ENCODE measurements around the gene ZNF148. TPM values are rescaled to one million over a fixed set of nuclear protein-coding genes. Genes with fewer than 3 reads are reported as not detected.
A peak's percentile ranks its signal among the peaks of the same experiment; 100 is the strongest.

The ZNF148 gene
- total RNA-seq, 2 experiments from 2014 or later, result 30.9 to 34.0 TPM

DNA sequence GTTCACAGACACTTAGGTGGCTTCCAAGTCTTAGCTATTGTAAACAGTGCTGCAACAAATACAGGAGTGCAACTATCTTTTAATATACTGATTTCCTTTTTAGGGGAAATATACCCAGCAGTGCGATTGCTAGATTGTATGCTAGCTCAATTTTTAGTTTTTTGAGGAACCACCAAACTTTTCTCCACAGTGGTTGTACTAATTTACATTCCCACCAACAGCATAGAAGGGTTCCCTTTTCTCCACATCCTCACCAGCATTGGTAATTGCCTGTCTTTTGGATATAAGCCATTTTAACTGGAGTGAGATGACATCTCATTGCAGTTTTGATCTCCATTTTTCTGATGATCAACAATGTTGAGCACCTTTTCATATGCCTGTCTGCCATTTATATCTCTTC, 58.9 kb downstream of the ZNF148 start:
- Mint-ChIP-seq H3K27me3 (no peaks in the 10 kb centered on the region), H3K27ac (peak overlapping the region; percentile 66), H3K9me3 (no peaks in the 10 kb centered on the region), H3K4me3 (no peak overlapping the region), H3K36me3 (ENCODE audit: low read depth) (peaks cover 60% of the 10 kb centered on the region), H3K4me1 (ENCODE audit: low read depth) (peaks cover 28% of the 10 kb centered on the region)
- ChIA-PET POLR2A (no interaction called here), CTCF (no interaction called here)
- H3K9me3 ChIP-seq (ENCODE audit: control insufficient read depth in 1 of 2, insufficient read depth in 1 of 2, low read length in 2 of 2), result no peaks in the 10 kb centered on the region
- TF ChIP-seq, protein P1, sequence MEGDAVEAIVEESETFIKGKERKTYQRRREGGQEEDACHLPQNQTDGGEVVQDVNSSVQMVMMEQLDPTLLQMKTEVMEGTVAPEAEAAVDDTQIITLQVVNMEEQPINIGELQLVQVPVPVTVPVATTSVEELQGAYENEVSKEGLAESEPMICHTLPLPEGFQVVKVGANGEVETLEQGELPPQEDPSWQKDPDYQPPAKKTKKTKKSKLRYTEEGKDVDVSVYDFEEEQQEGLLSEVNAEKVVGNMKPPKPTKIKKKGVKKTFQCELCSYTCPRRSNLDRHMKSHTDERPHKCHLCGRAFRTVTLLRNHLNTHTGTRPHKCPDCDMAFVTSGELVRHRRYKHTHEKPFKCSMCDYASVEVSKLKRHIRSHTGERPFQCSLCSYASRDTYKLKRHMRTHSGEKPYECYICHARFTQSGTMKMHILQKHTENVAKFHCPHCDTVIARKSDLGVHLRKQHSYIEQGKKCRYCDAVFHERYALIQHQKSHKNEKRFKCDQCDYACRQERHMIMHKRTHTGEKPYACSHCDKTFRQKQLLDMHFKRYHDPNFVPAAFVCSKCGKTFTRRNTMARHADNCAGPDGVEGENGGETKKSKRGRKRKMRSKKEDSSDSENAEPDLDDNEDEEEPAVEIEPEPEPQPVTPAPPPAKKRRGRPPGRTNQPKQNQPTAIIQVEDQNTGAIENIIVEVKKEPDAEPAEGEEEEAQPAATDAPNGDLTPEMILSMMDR (IDR thresholded peaks at IDR 0.05), result no peak
- H3K36me3 ChIP-seq (ENCODE audit: insufficient read depth, low read length), result peaks cover 6% of the 10 kb centered on the region
- no peaks in the 10 kb centered on the region for H3K27me3 ChIP-seq (ENCODE audit: control insufficient read depth in 1 of 2, insufficient read depth in 2 of 2, low read length in 2 of 2)
- H3K27ac ChIP-seq (ENCODE audit: low read depth in 1 of 2, low read length in 2 of 2), result no peak overlapping the region
- no peak overlapping the region for H3K4me3 ChIP-seq (ENCODE audit: low read length)
- ATAC-seq (ENCODE audit: poor library complexity) (no peak), DNase-seq (no peak)
- intact Hi-C loops (cut with DNase I, micrococcal nuclease), result no loop called here
- no peaks in the 10 kb centered on the region for H3K4me1 ChIP-seq (ENCODE audit: insufficient read depth, low read length)

DNA sequence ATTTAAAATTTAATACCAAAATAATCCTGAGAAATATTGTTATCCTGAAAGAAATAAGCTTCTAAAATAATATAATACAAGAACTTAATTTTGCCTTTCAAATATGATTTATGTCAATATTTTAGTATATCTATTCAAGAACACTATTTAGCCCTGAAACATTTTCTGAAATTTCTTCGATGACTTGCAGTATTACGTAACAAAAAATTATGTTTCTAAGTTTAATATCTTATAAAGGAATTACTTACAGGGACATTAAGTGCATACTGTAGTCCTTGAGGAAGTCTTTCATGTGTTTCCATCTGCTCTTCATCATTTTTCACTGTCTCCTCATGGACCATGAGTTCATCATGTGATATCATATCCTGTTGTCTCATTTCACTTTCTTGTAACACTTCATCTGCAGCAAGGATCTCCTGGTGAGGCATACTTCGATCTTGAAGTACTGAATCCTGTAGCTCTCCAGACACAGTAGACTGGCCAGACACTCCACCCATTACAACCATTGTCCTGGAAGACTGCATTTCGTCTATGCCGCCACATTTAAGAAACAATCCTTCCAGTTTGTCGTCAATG, 62.0 kb downstream of the ZNF148 start:
- peak in 1 of 14 experiments; percentile 16 for DNase-seq
- ChIA-PET POLR2A (no interaction called here), CTCF (no interaction called here)
- no peaks in the 10 kb centered on the region for H3K9me3 ChIP-seq (ENCODE audit: control insufficient read depth in 1 of 2, insufficient read depth in 1 of 2, low read length in 2 of 2)
- H3K9me3 Mint-ChIP-seq, result no peaks in the 10 kb centered on the region
- H3K4me1 ChIP-seq (ENCODE audit: insufficient read depth, low read length), result peaks cover 9% of the 10 kb centered on the region
- H3K4me3 Mint-ChIP-seq, result peak overlapping the region; percentile 23
- peaks cover 4% of the 10 kb centered on the region for H3K36me3 ChIP-seq (ENCODE audit: insufficient read depth, low read length)
- ATAC-seq (ENCODE audit: poor library complexity), result no peak
- H3K36me3 Mint-ChIP-seq (ENCODE audit: low read depth), result peaks cover 70% of the 10 kb centered on the region
- no peaks in the 10 kb centered on the region for H3K27me3 ChIP-seq (ENCODE audit: control insufficient read depth in 1 of 2, insufficient read depth in 2 of 2, low read length in 2 of 2)
- peak overlapping the region; percentile 98 for H3K27ac Mint-ChIP-seq
- TF ChIP-seq, protein P1 (IDR thresholded peaks at IDR 0.05), result no peak
- intact Hi-C loops (cut with DNase I, micrococcal nuclease), result loop anchor here in 1 of 2 experiments (5.0 kb wide), 2 partner anchors 44 to 64 kb away; partner anchors contain the start of gene ZNF148
- H3K27me3 Mint-ChIP-seq, result no peaks in the 10 kb centered on the region
- peaks cover 46% of the 10 kb centered on the region for H3K4me1 Mint-ChIP-seq (ENCODE audit: low read depth)
- no peak overlapping the region for H3K4me3 ChIP-seq (ENCODE audit: low read length)
- no peak overlapping the region for H3K27ac ChIP-seq (ENCODE audit: low read depth in 1 of 2, low read length in 2 of 2)

DNA sequence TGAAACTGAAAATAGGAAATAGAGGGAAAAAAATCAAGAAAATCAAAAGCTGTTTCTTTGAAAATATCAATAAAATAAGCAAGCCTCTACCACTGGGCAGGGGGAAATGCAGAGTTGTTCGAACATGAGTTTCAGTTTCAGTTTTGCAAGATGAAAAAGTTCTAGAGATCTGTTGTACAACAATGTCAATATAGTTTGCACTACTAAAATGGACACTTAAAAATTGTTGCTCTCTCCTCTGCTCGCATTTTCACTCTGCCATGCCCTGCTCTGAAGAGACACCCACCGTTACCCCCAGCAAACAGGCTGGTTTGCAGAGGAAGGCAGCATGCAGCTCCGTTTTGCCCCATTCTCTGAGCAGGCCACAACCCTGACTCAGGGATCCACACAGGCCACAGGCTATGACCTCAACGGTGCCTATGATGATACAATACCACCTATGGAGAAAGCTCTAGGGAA, 64.5 kb downstream of the ZNF148 start:
- intact Hi-C loops (cut with DNase I, micrococcal nuclease), result loop anchor here in 1 of 2 experiments (5.0 kb wide), 2 partner anchors 47 to 67 kb away; partner anchors contain the start of gene ZNF148
- DNase-seq (peak; percentile 10 to 66 (median 38)), ATAC-seq (ENCODE audit: poor library complexity) (peak; percentile 90)
- TF ChIP-seq, protein P1 (IDR thresholded peaks at IDR 0.05), result no peak
- H3K4me3 ChIP-seq (ENCODE audit: low read length), result peak overlapping the region; percentile 52
- H3K27ac ChIP-seq (ENCODE audit: low read depth in 1 of 2, low read length in 2 of 2), result peak overlapping the region; percentile 30 to 63
- no peaks in the 10 kb centered on the region for H3K27me3 ChIP-seq (ENCODE audit: control insufficient read depth in 1 of 2, insufficient read depth in 2 of 2, low read length in 2 of 2)
- peaks cover 9% of the 10 kb centered on the region for H3K4me1 ChIP-seq (ENCODE audit: insufficient read depth, low read length)
- ChIA-PET POLR2A (interaction anchor here (1.0 to 2.6 kb wide), 3 partner anchors 46 to 579 kb away, joined by 3 to 20 read pairs (median 6); partner anchors contain the start of gene ZNF148), CTCF (no interaction called here)
- Mint-ChIP-seq H3K4me3 (peak overlapping the region; percentile 91), H3K36me3 (ENCODE audit: low read depth) (peaks cover 77% of the 10 kb centered on the region), H3K4me1 (ENCODE audit: low read depth) (peaks cover 58% of the 10 kb centered on the region), H3K27ac (peak overlapping the region; percentile 98), H3K9me3 (peaks cover 2% of the 10 kb centered on the region), H3K27me3 (no peaks in the 10 kb centered on the region)
- peaks cover 4% of the 10 kb centered on the region for H3K36me3 ChIP-seq (ENCODE audit: insufficient read depth, low read length)
- H3K9me3 ChIP-seq (ENCODE audit: control insufficient read depth in 1 of 2, insufficient read depth in 1 of 2, low read length in 2 of 2), result no peaks in the 10 kb centered on the region

Measured in CD4-positive, alpha-beta T cell (primary cell).